ENCODE data around the gene AFAP1L2.
"Not testable (repeated sequence)": the region's sequence is repeated elsewhere in the genome, so short reads cannot be mapped to it uniquely, and the experiment has no call there.

The AFAP1L2 gene

DNA sequence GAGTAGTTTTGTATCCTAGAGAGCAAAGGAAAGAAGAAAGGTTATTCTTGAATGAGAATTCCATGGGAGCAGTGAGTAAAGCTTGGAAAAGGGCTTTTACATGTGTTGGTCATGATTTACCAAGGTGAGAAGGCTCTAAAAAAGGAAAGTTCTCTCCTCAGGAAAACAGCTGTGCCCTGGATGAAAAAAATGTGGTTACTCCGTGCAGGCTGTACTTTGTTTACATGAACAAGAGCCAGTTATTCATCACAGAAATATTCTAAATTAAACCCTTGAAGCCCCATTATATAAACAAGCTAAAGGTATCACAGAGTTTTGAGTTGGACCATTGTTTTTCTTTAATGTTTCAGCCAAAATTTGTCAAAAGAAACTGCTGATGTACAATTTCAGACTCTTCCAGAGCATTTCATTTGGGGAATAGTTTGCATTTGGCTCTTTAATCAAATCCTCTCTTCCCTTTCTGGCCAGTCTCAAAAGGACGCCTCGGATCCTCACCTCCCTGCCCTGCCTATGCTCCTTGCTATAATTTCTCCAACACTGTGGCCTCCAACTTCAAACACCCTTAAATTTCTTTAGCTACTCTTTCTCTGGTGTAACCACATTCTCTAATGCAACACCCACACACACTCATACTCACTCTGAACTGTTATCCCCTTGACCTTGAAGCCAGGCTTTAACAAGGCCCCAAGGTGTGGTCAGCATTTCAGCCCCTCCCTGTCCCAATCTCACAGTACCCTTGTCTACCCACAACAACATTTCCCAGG, 47.4 kb downstream of the AFAP1L2 start:
- POLR2A ChIA-PET: no interaction called here
- TF ChIP-seq, protein P1, sequence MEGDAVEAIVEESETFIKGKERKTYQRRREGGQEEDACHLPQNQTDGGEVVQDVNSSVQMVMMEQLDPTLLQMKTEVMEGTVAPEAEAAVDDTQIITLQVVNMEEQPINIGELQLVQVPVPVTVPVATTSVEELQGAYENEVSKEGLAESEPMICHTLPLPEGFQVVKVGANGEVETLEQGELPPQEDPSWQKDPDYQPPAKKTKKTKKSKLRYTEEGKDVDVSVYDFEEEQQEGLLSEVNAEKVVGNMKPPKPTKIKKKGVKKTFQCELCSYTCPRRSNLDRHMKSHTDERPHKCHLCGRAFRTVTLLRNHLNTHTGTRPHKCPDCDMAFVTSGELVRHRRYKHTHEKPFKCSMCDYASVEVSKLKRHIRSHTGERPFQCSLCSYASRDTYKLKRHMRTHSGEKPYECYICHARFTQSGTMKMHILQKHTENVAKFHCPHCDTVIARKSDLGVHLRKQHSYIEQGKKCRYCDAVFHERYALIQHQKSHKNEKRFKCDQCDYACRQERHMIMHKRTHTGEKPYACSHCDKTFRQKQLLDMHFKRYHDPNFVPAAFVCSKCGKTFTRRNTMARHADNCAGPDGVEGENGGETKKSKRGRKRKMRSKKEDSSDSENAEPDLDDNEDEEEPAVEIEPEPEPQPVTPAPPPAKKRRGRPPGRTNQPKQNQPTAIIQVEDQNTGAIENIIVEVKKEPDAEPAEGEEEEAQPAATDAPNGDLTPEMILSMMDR (IDR thresholded peaks at IDR 0.05; ENCODE audit: control extremely low read depth, extremely low read depth, low read depth, missing control alignments): no peak
- CTCF ChIA-PET: interaction anchor here (1.5 to 1.8 kb wide), 2 partner anchors 10 to 53 kb away, joined by 4 to 5 read pairs; no protein-coding TSS in a partner anchor
- no peak for DNase-seq (ENCODE audit: extremely low spot score)

DNA sequence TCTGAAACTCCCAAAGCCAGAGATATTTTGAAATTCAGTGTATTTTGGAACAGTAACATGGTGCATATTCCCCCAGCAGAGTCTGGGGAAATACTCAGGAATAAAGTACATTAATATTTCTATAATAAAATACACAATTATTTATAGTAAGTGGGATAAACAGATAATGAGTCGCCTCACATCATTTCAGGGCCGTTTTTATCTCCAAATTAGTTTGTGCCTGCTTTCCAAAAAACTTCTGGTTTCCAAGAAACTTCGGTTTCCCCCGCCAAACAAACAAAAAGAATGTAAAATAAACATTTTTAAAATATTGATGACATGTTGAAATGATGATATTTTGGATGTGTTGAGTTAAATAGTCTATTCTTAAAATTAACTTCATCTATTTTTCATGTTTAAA, 48.2 kb downstream of the AFAP1L2 start:
- TF ChIP-seq, protein P1 (IDR thresholded peaks at IDR 0.05; ENCODE audit: control extremely low read depth, extremely low read depth, low read depth, missing control alignments): no peak
- ChIA-PET CTCF (interaction anchor here (1.3 kb wide), 1 partner anchor 10 kb away, joined by 4 read pairs; no protein-coding TSS in a partner anchor), POLR2A (no interaction called here)
- no peak for DNase-seq (ENCODE audit: extremely low spot score)

DNA sequence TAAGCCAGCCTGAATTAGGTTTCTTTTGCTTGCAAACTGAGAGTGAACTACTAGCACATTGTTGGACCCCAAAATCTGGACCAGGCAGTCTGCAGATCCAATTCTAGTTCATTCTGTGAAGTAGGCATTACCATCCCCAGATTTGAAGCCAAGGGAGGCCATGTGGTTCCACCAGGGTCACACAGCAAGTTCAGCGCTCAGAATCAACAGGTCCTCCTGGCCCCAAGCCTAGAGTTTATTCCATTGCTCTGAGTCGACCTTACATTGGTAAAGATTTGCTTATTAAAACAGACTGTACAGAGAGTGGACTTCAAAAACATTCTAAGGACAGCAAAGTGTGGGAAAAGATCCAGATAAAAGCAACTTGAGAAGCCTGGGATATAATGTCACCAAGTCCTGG, 50.9 kb downstream of the AFAP1L2 start:
- CTCF ChIA-PET: interaction anchor here (1.1 to 1.8 kb wide), 2 partner anchors 10 to 39 kb away, joined by 3 to 5 read pairs; no protein-coding TSS in a partner anchor
- no peak for DNase-seq (ENCODE audit: extremely low spot score)
- TF ChIP-seq, protein P1 (IDR thresholded peaks at IDR 0.05; ENCODE audit: control extremely low read depth, extremely low read depth, low read depth, missing control alignments): no peak
- POLR2A ChIA-PET: no interaction called here

DNA sequence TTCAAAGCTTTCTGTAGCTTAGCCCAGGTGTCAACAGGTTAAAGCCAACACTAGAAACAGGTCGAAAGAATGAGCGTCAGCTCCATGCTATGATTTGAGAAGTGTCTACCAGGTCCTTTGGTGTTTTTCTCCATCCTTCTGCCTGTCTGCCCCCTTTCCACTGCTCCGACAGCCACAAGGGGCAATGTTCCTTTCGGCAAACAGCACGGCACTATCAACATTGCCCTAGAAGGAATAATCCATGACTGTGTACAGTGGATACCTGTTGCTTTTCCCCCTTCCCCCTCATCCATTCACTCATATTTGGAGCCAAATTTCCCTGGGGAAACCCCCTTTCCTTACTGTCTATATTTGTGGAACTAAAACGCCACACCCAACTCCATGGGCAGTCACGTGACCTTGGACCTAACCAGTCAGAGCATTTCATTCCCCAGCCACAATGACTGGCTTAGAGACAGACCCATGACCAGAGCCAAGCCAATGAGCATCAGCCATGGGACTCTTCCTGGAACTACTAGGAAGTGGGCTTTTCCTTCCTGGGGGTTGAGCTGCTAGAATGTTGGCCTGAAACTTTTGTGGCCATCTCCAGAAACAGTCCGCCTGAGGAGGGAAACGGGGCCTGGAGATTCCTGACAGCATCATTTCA, 51.5 kb downstream of the AFAP1L2 start:
- ChIA-PET POLR2A (no interaction called here), CTCF (interaction anchor here (1.0 to 1.8 kb wide), 3 partner anchors 9 to 778 kb away, joined by 3 to 5 read pairs (median 3); no protein-coding TSS in a partner anchor)
- DNase-seq (ENCODE audit: extremely low spot score): no peak
- TF ChIP-seq, protein P1 (IDR thresholded peaks at IDR 0.05; ENCODE audit: control extremely low read depth, extremely low read depth, low read depth, missing control alignments): no peak

DNA sequence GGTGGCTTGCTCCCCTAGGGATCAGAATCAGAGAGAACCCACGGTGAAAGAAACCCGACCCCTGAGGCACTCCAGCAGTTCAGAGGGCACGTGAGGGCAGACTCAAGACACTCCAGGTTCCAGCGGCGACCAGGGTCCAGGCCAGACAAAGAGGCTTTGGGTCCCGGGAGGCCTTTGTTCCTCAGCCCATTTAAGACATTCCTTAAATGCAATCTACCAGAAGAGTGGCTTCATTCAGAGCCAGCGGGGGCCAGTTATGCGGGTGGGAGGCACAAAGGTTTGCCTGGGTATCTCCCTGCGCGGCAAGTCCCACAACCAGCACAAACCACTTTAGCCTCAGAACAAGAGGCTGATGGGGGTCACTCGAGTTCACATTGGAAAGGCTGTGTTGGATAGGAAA, 53.6 kb downstream of the AFAP1L2 start:
- no peak for DNase-seq (ENCODE audit: extremely low spot score)
- TF ChIP-seq, protein P1 (IDR thresholded peaks at IDR 0.05; ENCODE audit: control extremely low read depth, extremely low read depth, low read depth, missing control alignments): no peak
- CTCF ChIA-PET: no interaction called here
- POLR2A ChIA-PET: no interaction called here

DNA sequence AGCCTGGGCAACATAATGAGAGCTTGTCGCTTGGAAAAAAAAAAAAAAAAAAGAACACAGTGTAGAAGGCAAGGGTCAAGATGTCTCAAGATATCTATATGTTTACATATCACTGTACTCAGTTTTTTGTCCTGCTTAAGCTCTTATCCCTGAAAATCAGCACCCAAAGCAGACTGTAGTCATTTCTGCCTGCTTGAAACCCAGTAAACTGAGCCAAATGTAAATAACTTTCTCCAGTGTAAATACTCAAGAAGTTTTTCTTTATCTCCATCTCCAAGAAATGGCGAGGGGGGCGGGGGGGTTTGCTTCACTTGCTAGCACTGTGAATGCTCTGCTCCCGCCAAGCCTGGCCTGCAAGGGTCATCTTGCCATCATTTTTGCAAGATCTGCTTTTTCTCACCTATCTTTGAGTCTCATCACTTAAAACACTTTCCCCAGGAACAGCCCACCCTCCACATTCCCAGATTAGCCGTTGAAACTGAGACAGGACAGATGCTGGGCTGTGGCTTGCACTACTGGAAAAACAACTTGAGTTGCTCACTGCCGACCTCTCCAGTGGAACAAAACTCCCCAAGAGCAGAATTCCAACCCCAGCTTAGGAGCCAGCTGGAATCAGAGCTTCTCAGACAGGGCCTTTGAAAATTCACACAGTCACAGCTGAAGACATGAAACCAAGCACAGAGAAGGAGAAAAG, 54.6 kb downstream of the AFAP1L2 start:
- CTCF ChIA-PET: interaction anchor here (0.8 to 3.6 kb wide), 4 partner anchors 19 to 89 kb away, joined by 3 to 11 read pairs (median 4); no protein-coding TSS in a partner anchor
- DNase-seq (ENCODE audit: extremely low spot score): no peak

DNA sequence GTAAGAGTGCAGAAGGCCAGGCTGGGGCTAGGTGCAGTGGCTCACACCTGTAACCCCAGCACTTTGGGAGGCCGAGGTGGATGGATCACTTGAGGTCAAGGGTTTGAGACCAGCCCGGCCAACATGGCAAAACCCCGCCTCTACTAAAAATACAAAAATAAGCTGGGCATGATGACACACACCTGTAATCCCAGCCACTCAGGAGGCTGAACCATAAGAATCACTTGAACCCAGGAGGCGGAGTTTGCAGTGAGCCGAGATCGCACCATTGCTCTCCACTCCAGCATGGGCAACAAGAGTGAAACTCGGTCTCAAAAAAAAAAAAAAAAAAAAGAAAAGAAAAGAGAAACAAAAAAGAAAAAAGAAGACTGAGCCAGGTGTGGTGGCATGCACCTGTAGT, 55.2 kb downstream of the AFAP1L2 start:
- DNase-seq (ENCODE audit: extremely low spot score); POLR2A ChIA-PET: not testable (repeated sequence)
- CTCF ChIA-PET: interaction anchor here (0.8 to 3.6 kb wide), 4 partner anchors 20 to 89 kb away, joined by 3 to 11 read pairs (median 4); no protein-coding TSS in a partner anchor

More for the DNA sequence above, 54.6 kb downstream of the AFAP1L2 start:
- TF ChIP-seq, protein P1 (IDR thresholded peaks at IDR 0.05; ENCODE audit: control extremely low read depth, extremely low read depth, low read depth, missing control alignments): no peak
- POLR2A ChIA-PET: no interaction called here

All from GM10248 (cell line).